DOHH2 (cell line): ENCODE results near the gene UBE2H.
"Not testable (repeated sequence)": the region's sequence is repeated elsewhere in the genome, so short reads cannot be mapped to it uniquely, and the experiment has no call there.

ENCODE experiments used
- CTCF ChIP-seq: fragments of 200-600 bp; sonication (generic); IDR thresholded peaks from one replicate; pipeline ENCODE4 v1.5.1; 2014; ENCODE audit warnings: antibody characterized with exemption, mild to moderate bottlenecking, low read depth, low read length; ENCODE audit not compliant: poor library complexity, severe bottlenecking
- EZH2phosphoT487 ChIP-seq: fragments of 200-600 bp; sonication (generic); IDR thresholded peaks from 2 replicates; pipeline ENCODE4 v1.6.1; 2017; ENCODE audit warnings: borderline replicate concordance, mild to moderate bottlenecking, antibody characterized with exemption, low read length, moderate library complexity, mixed read lengths

- not testable (repeated sequence) for TF ChIP-seq CTCF, EZH2phosphoT487
Measured at GRCh38 chr7:129823143-129823542, 129.6 kb downstream of the UBE2H start.
